ENCODE measurements around the gene PLA2G4A. TPM values are rescaled to one million over a fixed set of nuclear protein-coding genes. Genes with fewer than 3 reads are reported as not detected.

PLA2G4A gene
- total and polyA plus RNA-seq, 12 donors = 4.2 to 53.1 (median 14.9) TPM

DNA sequence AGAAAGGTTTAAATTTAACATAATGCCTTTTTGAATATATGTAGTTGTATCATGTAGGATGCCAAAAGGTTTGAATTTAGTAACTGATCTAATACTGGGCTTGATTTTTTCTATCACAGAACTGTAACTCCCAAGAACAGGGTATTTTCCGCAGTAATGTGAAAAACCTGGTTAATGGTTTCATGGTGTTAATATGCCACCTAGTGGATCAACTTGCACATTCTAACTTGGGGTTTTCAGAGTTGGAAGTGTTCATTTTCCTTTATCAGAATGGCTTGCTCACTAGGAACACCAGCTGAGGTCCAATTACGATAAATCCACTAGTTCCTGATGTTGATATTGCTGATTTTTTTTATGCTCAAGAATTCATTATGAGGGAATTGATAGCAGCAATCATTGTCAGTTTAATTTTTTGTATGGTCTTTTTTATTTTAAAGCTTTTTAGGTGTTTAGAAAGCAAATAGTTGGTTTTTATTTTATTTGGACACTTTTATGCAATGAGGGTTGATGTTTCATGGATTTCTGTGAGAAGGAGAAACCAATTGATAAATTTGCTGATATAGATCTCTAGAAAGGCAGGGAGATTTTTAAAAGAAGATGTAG lies 157.2 kb downstream of the PLA2G4A start:
- no peak overlapping the region for H3K4me3 ChIP-seq
- DNase-seq = peak in 2 of 7 donors; percentile 1 to 16
- 4 to 8% (median 5%) methylated on average over 2 of the region's 2 CpGs for WGBS, 4 donors
- H3K36me3 ChIP-seq (replicated peaks in 1 of 2) = no peaks in the 10 kb centered on the region
- no peaks in the 10 kb centered on the region for H3K9me3 ChIP-seq (replicated peaks in 1 of 3)
- TF ChIP-seq POLR2A (IDR thresholded peaks at IDR 0.05) = no peak
- TF ChIP-seq, protein P1, sequence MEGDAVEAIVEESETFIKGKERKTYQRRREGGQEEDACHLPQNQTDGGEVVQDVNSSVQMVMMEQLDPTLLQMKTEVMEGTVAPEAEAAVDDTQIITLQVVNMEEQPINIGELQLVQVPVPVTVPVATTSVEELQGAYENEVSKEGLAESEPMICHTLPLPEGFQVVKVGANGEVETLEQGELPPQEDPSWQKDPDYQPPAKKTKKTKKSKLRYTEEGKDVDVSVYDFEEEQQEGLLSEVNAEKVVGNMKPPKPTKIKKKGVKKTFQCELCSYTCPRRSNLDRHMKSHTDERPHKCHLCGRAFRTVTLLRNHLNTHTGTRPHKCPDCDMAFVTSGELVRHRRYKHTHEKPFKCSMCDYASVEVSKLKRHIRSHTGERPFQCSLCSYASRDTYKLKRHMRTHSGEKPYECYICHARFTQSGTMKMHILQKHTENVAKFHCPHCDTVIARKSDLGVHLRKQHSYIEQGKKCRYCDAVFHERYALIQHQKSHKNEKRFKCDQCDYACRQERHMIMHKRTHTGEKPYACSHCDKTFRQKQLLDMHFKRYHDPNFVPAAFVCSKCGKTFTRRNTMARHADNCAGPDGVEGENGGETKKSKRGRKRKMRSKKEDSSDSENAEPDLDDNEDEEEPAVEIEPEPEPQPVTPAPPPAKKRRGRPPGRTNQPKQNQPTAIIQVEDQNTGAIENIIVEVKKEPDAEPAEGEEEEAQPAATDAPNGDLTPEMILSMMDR (IDR thresholded peaks at IDR 0.05) = peak; percentile 39 to 77 (median 70)
- H3K27ac ChIP-seq = no peak overlapping the region
- peaks cover 0 to 4% of the 10 kb centered on the region in 2 donors for H3K4me1 ChIP-seq (replicated peaks in 1 of 2)
- H3K27me3 ChIP-seq = no peaks in the 10 kb centered on the region
- intact Hi-C loops (cut with DNase I) = loop anchor here in 1 of 2 donors (10.0 kb wide), 1 partner anchor 501 kb away; no protein-coding TSS in a partner anchor

DNA sequence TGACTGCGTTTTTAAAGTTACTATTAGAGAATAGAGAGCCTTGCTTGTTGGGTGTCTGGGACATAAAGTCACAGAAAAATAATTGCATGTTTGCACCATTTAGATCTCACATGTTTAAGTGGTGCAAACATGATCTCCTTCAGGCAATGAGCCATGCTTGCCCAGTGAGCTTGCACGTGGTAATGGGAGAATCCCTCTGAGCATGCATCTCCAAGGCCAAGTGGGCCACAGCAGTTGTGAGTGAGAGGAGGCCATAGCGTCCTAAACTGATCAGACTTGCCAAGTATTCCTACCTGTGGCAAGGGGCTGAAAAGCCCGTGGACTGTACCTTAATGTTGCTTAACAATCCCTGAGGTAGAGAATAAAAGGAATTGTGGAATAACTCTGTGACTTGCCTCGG lies 158.3 kb downstream of the PLA2G4A start:
- intact Hi-C loops (cut with DNase I) = loop anchor here in 1 of 2 donors (10.0 kb wide), 1 partner anchor 502 kb away; no protein-coding TSS in a partner anchor
- Histone ChIP-seq H3K36me3 (replicated peaks in 1 of 2) (no peaks in the 10 kb centered on the region), H3K27ac (no peak overlapping the region), H3K9me3 (replicated peaks in 1 of 3) (no peaks in the 10 kb centered on the region), H3K27me3 (no peaks in the 10 kb centered on the region), H3K4me3 (no peak overlapping the region), H3K4me1 (replicated peaks in 1 of 2) (no peaks in the 10 kb centered on the region)
- DNase-seq = no peak
- TF ChIP-seq POLR2A (IDR thresholded peaks at IDR 0.05) = no peak
- TF ChIP-seq, protein P1 (IDR thresholded peaks at IDR 0.05) = no peak
- 55 to 75% (median 61%) methylated on average over 5 of the region's 5 CpGs for WGBS, 4 donors

DNA sequence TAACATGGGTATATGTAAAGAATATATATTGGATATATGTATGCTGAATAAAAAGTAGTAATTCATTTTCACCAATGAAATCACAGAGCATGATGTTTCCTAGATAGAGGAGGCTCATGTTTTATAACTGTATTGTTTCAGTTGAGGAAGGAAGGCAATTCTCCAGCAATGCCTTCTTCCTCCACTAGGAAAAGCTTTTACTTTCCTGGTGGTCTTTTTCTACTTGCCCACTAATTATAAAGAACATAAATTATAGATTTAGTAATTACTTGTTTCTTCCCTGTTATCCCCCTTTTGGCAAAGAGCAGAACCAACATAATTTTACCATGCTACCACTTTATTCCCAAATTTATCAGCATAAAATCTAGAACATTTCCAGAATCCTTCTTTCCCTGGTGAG lies 159.0 kb downstream of the PLA2G4A start:
- Histone ChIP-seq H3K36me3 (replicated peaks in 1 of 2) (no peaks in the 10 kb centered on the region), H3K9me3 (replicated peaks in 1 of 3) (no peaks in the 10 kb centered on the region), H3K27ac (no peak overlapping the region), H3K4me3 (no peak overlapping the region), H3K27me3 (no peaks in the 10 kb centered on the region), H3K4me1 (replicated peaks in 1 of 2) (no peaks in the 10 kb centered on the region)
- intact Hi-C loops (cut with DNase I) = loop anchor here in 1 of 2 donors (10.0 kb wide), 1 partner anchor 503 kb away; no protein-coding TSS in a partner anchor
- TF ChIP-seq POLR2A (IDR thresholded peaks at IDR 0.05) = no peak
- TF ChIP-seq, protein P1 (IDR thresholded peaks at IDR 0.05) = no peak
- no peak for DNase-seq

DNA sequence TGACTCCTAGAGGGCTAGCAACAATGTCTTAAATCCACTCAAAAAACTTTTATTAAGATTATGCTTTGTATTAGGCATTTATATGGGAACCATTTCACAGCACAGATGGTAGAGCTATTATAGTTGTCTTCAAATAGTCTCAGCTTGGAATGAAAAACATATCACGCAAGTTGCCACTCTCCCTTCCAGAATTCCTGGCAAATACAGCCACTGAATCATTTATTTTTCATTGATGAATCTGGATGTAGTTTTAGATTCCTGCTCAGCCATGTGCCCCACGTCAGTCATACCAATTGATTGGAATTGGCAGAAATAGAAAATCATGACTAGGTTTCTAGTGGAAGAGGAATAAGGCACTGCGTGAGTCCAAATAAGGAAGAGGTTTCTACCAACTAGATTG lies 165.2 kb downstream of the PLA2G4A start:
- H3K27me3 ChIP-seq = no peaks in the 10 kb centered on the region
- DNase-seq = no peak
- H3K9me3 ChIP-seq (replicated peaks in 1 of 3) = no peaks in the 10 kb centered on the region
- 55 to 77% (median 74%) methylated on average over 3 of the region's 3 CpGs for WGBS, 4 donors
- intact Hi-C loops (cut with DNase I) = no loop called here
- no peaks in the 10 kb centered on the region for H3K4me1 ChIP-seq (replicated peaks in 1 of 2)
- H3K36me3 ChIP-seq (replicated peaks in 1 of 2) = no peaks in the 10 kb centered on the region
- H3K4me3 ChIP-seq = no peak overlapping the region
- no peak overlapping the region for H3K27ac ChIP-seq
- TF ChIP-seq POLR2A (IDR thresholded peaks at IDR 0.05) = no peak

DNA sequence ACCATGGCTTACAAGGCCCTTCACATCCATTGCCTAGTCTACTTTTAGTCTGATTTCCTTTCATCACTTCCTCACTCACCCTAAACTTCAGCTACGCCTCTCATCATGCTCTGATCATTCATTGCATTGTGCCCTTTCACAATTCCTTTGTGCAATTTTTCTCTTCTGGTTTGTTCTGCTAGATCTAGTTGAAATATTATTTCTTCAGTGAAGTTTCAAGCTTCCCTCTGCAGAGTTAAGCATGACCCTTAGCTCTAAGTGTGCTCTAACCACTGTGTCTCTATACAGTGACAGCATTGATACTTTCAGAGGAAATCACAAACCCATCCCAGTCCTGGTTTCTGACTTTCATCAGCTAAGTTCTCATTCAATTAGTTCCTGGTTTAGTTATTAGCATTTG lies 166.1 kb downstream of the PLA2G4A start:
- no peak for DNase-seq
- intact Hi-C loops (cut with DNase I) = no loop called here
- Histone ChIP-seq H3K36me3 (replicated peaks in 1 of 2) (no peaks in the 10 kb centered on the region), H3K27ac (no peak overlapping the region), H3K4me3 (no peak overlapping the region), H3K27me3 (no peaks in the 10 kb centered on the region), H3K9me3 (replicated peaks in 1 of 3) (no peaks in the 10 kb centered on the region), H3K4me1 (replicated peaks in 1 of 2) (no peaks in the 10 kb centered on the region)
- TF ChIP-seq, protein P1 (IDR thresholded peaks at IDR 0.05) = no peak
- no peak for TF ChIP-seq POLR2A (IDR thresholded peaks at IDR 0.05)
- WGBS, 4 donors = 70 to 81% (median 76%) methylated on average over 1 of the region's 1 CpG

Data from adrenal gland (tissue), 12 donors.